GM23248 (cell line): Measurements from ENCODE around the gene FOLR1.

ENCODE experiments used
- EZH2 ChIP-seq: fragments of 200-600 bp; sonication (generic); IDR thresholded peaks from 2 replicates; pipeline ENCODE4 v1.6.1; 2018; ENCODE audit warnings: antibody characterized with exemption, mild to moderate bottlenecking; ENCODE audit not compliant: insufficient read depth, poor library complexity, severe bottlenecking
- EZH2phosphoT487 ChIP-seq: fragments of 200-600 bp; sonication (generic); IDR thresholded peaks from 2 replicates; pipeline ENCODE4 v1.6.1; 2018; ENCODE audit warnings: antibody characterized with exemption, moderate library complexity, mild to moderate bottlenecking, low read depth; ENCODE audit not compliant: insufficient read depth

- TF ChIP-seq EZH2: no peak
- no peak for TF ChIP-seq EZH2phosphoT487
These were observed 44.2 kb downstream of the FOLR1 start for GRCh38 chr11:72236083-72236697.
